GM12878 (cell line): Measurements from ENCODE around the gene XRCC2. TPM values are rescaled to one million over a fixed set of nuclear protein-coding genes. Genes with fewer than 3 reads are reported as not detected.

ENCODE experiments used
- ATAC-seq: fragments of 200-7000 bp; cut with Tn5 transposase; 3 replicates; pipeline ENCODE4 v1.9.1; 2020; ENCODE audit warnings: mild to moderate bottlenecking, moderate library complexity
- BruUV-seq: library from RNA; stranded (reverse); fragments of 400-500 nt; replicated peaks from 2 replicates; lab custom pipeline; 2021; lab: Mats Ljungman, UMichigan
- CTCF ChIA-PET: fragments of 300-600 bp; sonication (Branson Sonifier 250); formaldehyde crosslinking; extraction: SDS; loops from one replicate; lab custom pipeline; 2021; ENCODE audit warnings: inconsistent platforms; lab: Yijun Ruan, JAX
- POLR2A ChIA-PET: fragments of 350-600 bp; formaldehyde crosslinking; extraction: SDS; loops from one replicate; lab custom pipeline; 2021; ENCODE audit warnings: inconsistent platforms; lab: Charles Lee
- RAD21 ChIA-PET: fragments of 300-600 bp; sonication (Branson Sonifier 250); formaldehyde crosslinking; loops from one replicate; lab custom pipeline; 2023; ENCODE audit warnings: antibody characterized with exemption; ENCODE audit not compliant: unreplicated experiment; lab: Charles Lee
- SMC1A ChIA-PET: fragments of 300-600 bp; sonication (Branson Sonifier 250); formaldehyde crosslinking; loops from one replicate; lab custom pipeline; 2023; ENCODE audit not compliant: unreplicated experiment, uncharacterized antibody; lab: Charles Lee
- DNase-seq: peaks from one replicate; pipeline ENCODE4 v3.0.0-alpha.2; 2011; ENCODE audit warnings: low read depth, low spot score
- FAIRE-seq: peaks from 3 replicates; lab custom pipeline; 2011; peaks lifted over from hg19 to GRCh38; lab: Jason Lieb, UNC
- H2AFZ ChIP-seq: 2 replicates; pipeline ENCODE4 v1.6.0; 2011; ENCODE audit warnings: low read depth, low read length, control low read depth; ENCODE audit not compliant: control insufficient read depth
- H3K27ac ChIP-seq: 2 replicates; pipeline ENCODE4 v1.5.1; 2011; ENCODE audit warnings: control low read depth; ENCODE audit not compliant: control insufficient read depth, insufficient read depth
- H3K27me3 ChIP-seq, 2 experiments: replicated peaks in 1 of 2; 2 replicates each; pipeline versions ENCODE4 v1.6.0 to v1.6.1; 2011; ENCODE audit warnings: low read length in 1 of 2; ENCODE audit not compliant: control insufficient read depth in 2 of 2, insufficient read depth in 2 of 2
- H3K36me3 ChIP-seq, 2 experiments: 2 replicates each; pipeline ENCODE4 v1.5.1; 2011; ENCODE audit warnings: low read length in 1 of 2; ENCODE audit not compliant: control insufficient read depth in 2 of 2, insufficient read depth in 2 of 2
- H3K4me1 ChIP-seq: 2 replicates; pipeline ENCODE4 v1.6.1; 2011; ENCODE audit warnings: mild to moderate bottlenecking, low read length, moderate library complexity, mixed read lengths; ENCODE audit not compliant: control insufficient read depth, insufficient read depth
- H3K4me2 ChIP-seq: 2 replicates; pipeline ENCODE4 v1.6.0; 2011; ENCODE audit warnings: control low read depth; ENCODE audit not compliant: control insufficient read depth, insufficient read depth
- H3K4me3 ChIP-seq: fragments of 200-600 bp; sonication (generic); 2 replicates; pipeline ENCODE4 v1.5.1; 2016
- H3K79me2 ChIP-seq: 2 replicates; pipeline ENCODE4 v1.6.0; 2011; ENCODE audit warnings: low read length; ENCODE audit not compliant: control insufficient read depth, insufficient read depth
- H3K9ac ChIP-seq: 2 replicates; pipeline ENCODE4 v1.8.0; 2011; ENCODE audit warnings: low read length, control low read depth, mixed read lengths; ENCODE audit not compliant: control insufficient read depth, insufficient read depth
- H3K9me3 ChIP-seq: replicated peaks from 3 replicates; pipeline ENCODE4 v1.5.1; 2011; ENCODE audit warnings: mild to moderate bottlenecking, low read length; ENCODE audit not compliant: control insufficient read depth, insufficient read depth
- H4K20me1 ChIP-seq: 2 replicates; pipeline ENCODE4 v1.6.0; 2011; ENCODE audit not compliant: control insufficient read depth, insufficient read depth
- ASH2L ChIP-seq: fragments of 300-600, 200-600 bp; sonication (generic); IDR thresholded peaks from 2 replicates; pipeline ENCODE4 v1.6.1; 2017; ENCODE audit warnings: low read depth, mild to moderate bottlenecking, borderline replicate concordance
- BRCA1 ChIP-seq: IDR thresholded peaks from 2 replicates; pipeline ENCODE4 v1.6.1; 2011; ENCODE audit warnings: low read depth, low read length, improper control_type of control experiment
- CEBPZ ChIP-seq: fragments of 150-350 bp; IDR thresholded peaks from 2 replicates; pipeline ENCODE4 v1.6.1; 2016; ENCODE audit warnings: low read depth, low read length
- CHD4 ChIP-seq: fragments of 200-600 bp; sonication (generic); IDR thresholded peaks from 2 replicates; pipeline ENCODE4 v1.6.1; 2016; ENCODE audit warnings: mild to moderate bottlenecking
- ELK1 ChIP-seq: IDR thresholded peaks from 2 replicates; pipeline ENCODE4 v1.6.1; 2012; ENCODE audit warnings: low read depth, low read length, improper control_type of control experiment
- MEF2B ChIP-seq: fragments of 450-650 bp; IDR thresholded peaks from 2 replicates; pipeline ENCODE4 v1.6.1; 2018; ENCODE audit warnings: mild to moderate bottlenecking, moderate library complexity; ENCODE audit not compliant: partially characterized antibody, poor library complexity, severe bottlenecking
- SMAD1 ChIP-seq: fragments of 450-650 bp; IDR thresholded peaks from 2 replicates; pipeline ENCODE4 v1.6.1; 2018; ENCODE audit warnings: mild to moderate bottlenecking, low read depth; ENCODE audit not compliant: partially characterized antibody
- YBX1 ChIP-seq: fragments of 450-650 bp; IDR thresholded peaks from 2 replicates; pipeline ENCODE4 v1.6.1; 2016; ENCODE audit warnings: antibody characterized with exemption
- ZBTB11 ChIP-seq: fragments of 450-650 bp; formaldehyde crosslinking; IDR thresholded peaks from 2 replicates; pipeline ENCODE4 v1.5.0; 2022; ENCODE audit warnings: mild to moderate bottlenecking, missing genetic modification characterization
- WGBS: methylation state at CpG from one replicate; pipeline ENCODE4 v1.1.6; 2016; ENCODE audit warnings: low lambda C conversion rate; ENCODE audit not compliant: insufficient replicate concordance, insufficient coverage; ENCODE audit errors: missing lambda C conversion rate; 5-methylcytosine and 5-hydroxymethylcytosine counted together
- in situ Hi-C: fragments of 300-500 bp; cut with MboI; formaldehyde crosslinking; loops from 9 replicates; pipeline ENCODE4 v1.14.3; 2018; ENCODE audit warnings: mixed read lengths
- intact Hi-C: fragments of 100-400 bp; cut with micrococcal nuclease; formaldehyde crosslinking; loops from one replicate; pipeline ENCODE4 v1.14.2; 2022; ENCODE audit not compliant: unreplicated experiment
- polyA plus RNA-seq, 11 experiments: library from polyadenylated mRNA; depleted of rRNA in 4 of 11; unstranded in 6 of 11; stranded (reverse) in 5 of 11; fragments of >200 nt; fragmentation: Nextera tagmentation in 4 of 11; fragmentation: Illumina TruSeq in 1 of 11; extraction: Ambion mirVana in 4 of 11; extraction: Trizol in 1 of 11; gene quantifications; 1 replicate in 1 of 11; 2 replicates in 10 of 11; pipeline versions ENCODE4 v1.2.1 to v1.2.3, GENCODE V29; 2011 to 2016; ENCODE audit warnings: inconsistent platforms in 2 of 11, missing spikeins in 2 of 11, low read depth in 1 of 11
- total RNA-seq, 4 experiments: library from RNA; depleted of rRNA in 3 of 4; stranded (reverse); fragments of >200 nt in 3 of 4; fragmentation: Illumina TruSeq in 1 of 4; extraction: Trizol in 1 of 4; gene quantifications; 2 replicates each; pipeline versions ENCODE4 v1.2.1 to v1.2.3, GENCODE V29; 2013 to 2021

Gene XRCC2
- total and polyA plus RNA-seq, 10 of the 15 experiments (the other 5 are each of a cell fraction or from before 2014, with no cell fraction given): 4.8 to 21.4 (median 13.9) TPM

- CTCF ChIA-PET: interaction anchor here (1.6 kb wide), 1 partner anchor 341 kb away, joined by 4 read pairs; no protein-coding TSS in a partner anchor
- no peak overlapping the region for H3K4me2 ChIP-seq
- in situ Hi-C loops: no loop called here
- RAD21 ChIA-PET: no interaction called here
- TF ChIP-seq ZBTB11 (CRISPR knock-in tag): no peak
- no peak for TF ChIP-seq BRCA1
- no peak for TF ChIP-seq ELK1
- no peak for TF ChIP-seq CHD4
- TF ChIP-seq SMAD1: no peak
- TF ChIP-seq ASH2L: no peak
- no peak for TF ChIP-seq CEBPZ
- no peak for TF ChIP-seq MEF2B
- TF ChIP-seq YBX1: no peak
- TF ChIP-seq, all 136 proteins: peak for 0
- H3K36me3 ChIP-seq: no peaks in the 10 kb centered on the region
- no peaks in the 10 kb centered on the region for H3K4me1 ChIP-seq
- H3K9ac ChIP-seq: no peak overlapping the region
- no peaks in the 10 kb centered on the region for H4K20me1 ChIP-seq
- no TSS peak for BruUV-seq
- no peak overlapping the region for H3K27ac ChIP-seq
- FAIRE-seq (no peak), DNase-seq (no peak), ATAC-seq (no peak)
- ChIA-PET SMC1A (interaction anchor here (0.8 to 1.1 kb wide), 3 partner anchors 12 to 103 kb away, joined by 3 to 4 read pairs (median 3); no protein-coding TSS in a partner anchor), POLR2A (interaction anchor here (0.7 kb wide), 1 partner anchor 338 kb away, joined by 3 read pairs; no protein-coding TSS in a partner anchor)
- WGBS: 81% methylated on average over 10 of the region's 11 CpGs
- no peak overlapping the region for H2AFZ ChIP-seq
- no peaks in the 10 kb centered on the region; the same call in 2 of the 3 replicates for H3K9me3 ChIP-seq
- no peak overlapping the region for H3K4me3 ChIP-seq
- H3K27me3 ChIP-seq: no peaks in the 10 kb centered on the region
- intact Hi-C loops: loop anchor here (5.0 to 10.0 kb wide), 3 partner anchors 216 to 361 kb away; partner anchors contain the start of gene KMT2C
- H3K79me2 ChIP-seq: peaks cover 20% of the 10 kb centered on the region
Observed at GRCh38 chr7:152677808-152678670, 2.1 kb upstream of the XRCC2 start.
